Karpas-422 (cell line): ENCODE data around the gene RIGI. TPM values are rescaled to one million over a fixed set of nuclear protein-coding genes. Genes with fewer than 3 reads are reported as not detected.
"Not testable (repeated sequence)": the region's sequence is repeated elsewhere in the genome, so short reads cannot be mapped to it uniquely, and the experiment has no call there.

Experiments
- DNase-seq: peaks from one replicate; pipeline ENCODE4 v3.0.0-alpha.2; 2015
- H2AFZ ChIP-seq: fragments of 200-600 bp; sonication (generic); 2 replicates; pipeline ENCODE4 v1.6.1; 2014; ENCODE audit warnings: antibody characterized with exemption, low read length, mixed read lengths
- H3K27ac ChIP-seq: fragments of 200-600 bp; sonication (generic); 2 replicates; pipeline ENCODE4 v1.5.1; 2014; ENCODE audit warnings: mild to moderate bottlenecking, low read length, moderate library complexity
- H3K27me3 ChIP-seq: fragments of 200-600 bp; sonication (generic); 2 replicates; pipeline ENCODE4 v1.6.1; 2014; ENCODE audit warnings: low read length, mixed read lengths
- H3K36me3 ChIP-seq: fragments of 200-600 bp; sonication (generic); 2 replicates; pipeline ENCODE4 v1.6.1; 2014; ENCODE audit warnings: low read length, mixed read lengths; ENCODE audit not compliant: insufficient read depth
- H3K4me1 ChIP-seq: fragments of 200-600 bp; sonication (generic); 2 replicates; pipeline ENCODE4 v1.6.1; 2014; ENCODE audit warnings: mild to moderate bottlenecking, low read length, mixed read lengths
- H3K4me2 ChIP-seq: fragments of 200-600 bp; sonication (generic); 2 replicates; pipeline ENCODE4 v1.6.1; 2014; ENCODE audit warnings: low read length, low read depth, mild to moderate bottlenecking; ENCODE audit not compliant: poor library complexity, severe bottlenecking
- H3K4me3 ChIP-seq: fragments of 200-600 bp; sonication (generic); 2 replicates; pipeline ENCODE4 v1.5.1; 2014; ENCODE audit warnings: mild to moderate bottlenecking, antibody characterized with exemption, low read length, mixed read lengths
- H3K79me2 ChIP-seq: fragments of 200-600 bp; sonication (generic); 2 replicates; pipeline ENCODE4 v1.6.1; 2014; ENCODE audit warnings: mild to moderate bottlenecking, low read length, mixed read lengths
- H3K9ac ChIP-seq: fragments of 200-600 bp; sonication (generic); 2 replicates; pipeline ENCODE4 v1.6.0; 2014; ENCODE audit warnings: low read length
- H3K9me2 ChIP-seq: fragments of 200-600 bp; sonication (generic), shearing (Covaris generic); replicated peaks from 2 replicates; pipeline ENCODE4 v1.6.0; 2014; ENCODE audit warnings: mild to moderate bottlenecking, low read length, moderate library complexity; ENCODE audit not compliant: insufficient read depth
- H3K9me3 ChIP-seq: fragments of 300-700, 200-600 bp; sonication (generic); 2 replicates; pipeline ENCODE4 v1.6.1; 2014; ENCODE audit warnings: low read length, mixed read lengths
- H4K20me1 ChIP-seq: fragments of 200-600 bp; sonication (generic); 2 replicates; pipeline ENCODE4 v1.6.1; 2014; ENCODE audit warnings: mild to moderate bottlenecking, antibody characterized with exemption, low read length, low read depth; ENCODE audit not compliant: insufficient read depth
- total RNA-seq: library from RNA; depleted of rRNA; stranded (reverse); fragments of >200 nt; shearing (Covaris generic); gene quantifications from 2 replicates; pipeline ENCODE4 v1.2.3, GENCODE V29; 2014; ENCODE audit warnings: low replicate concordance

RIGI gene
- total RNA-seq, 1 experiment from 2014 or later = 13.2 TPM

DNA sequence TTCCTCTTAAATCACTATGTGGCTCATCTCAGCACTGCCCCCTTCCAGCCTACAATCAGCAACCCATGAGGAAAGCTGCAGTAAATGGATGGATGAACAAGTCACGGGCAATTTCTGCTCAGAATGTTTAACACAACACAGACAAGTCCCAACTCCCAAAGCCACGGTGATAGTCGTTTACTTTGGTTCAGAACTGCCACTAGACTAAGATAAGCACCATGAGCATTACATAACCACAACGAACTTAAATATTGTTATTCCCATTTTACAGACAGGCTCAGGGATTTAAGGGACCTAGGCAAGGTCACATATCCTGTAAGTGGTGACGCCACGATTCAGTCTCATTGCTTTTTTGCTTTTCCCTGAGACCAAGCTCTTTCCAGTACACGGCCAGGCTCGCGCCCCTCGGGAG, 24.2 kb upstream of the RIGI start:
- H3K9ac ChIP-seq = peak overlapping the region; percentile 93
- H3K4me1 ChIP-seq = peaks cover 34% of the 10 kb centered on the region
- no peak for DNase-seq
- H3K9me2 ChIP-seq = no peaks in the 10 kb centered on the region
- peak overlapping the region; percentile 95 for H3K4me3 ChIP-seq
- peaks cover 31% of the 10 kb centered on the region for H4K20me1 ChIP-seq
- H3K27ac ChIP-seq = peak overlapping the region; percentile 44
- H3K36me3 ChIP-seq = peaks cover 4% of the 10 kb centered on the region; the same call in 1 of the 2 replicates
- peak overlapping the region; percentile 90 for H3K4me2 ChIP-seq
- H3K9me3 ChIP-seq = no peaks in the 10 kb centered on the region
- no peak overlapping the region for H2AFZ ChIP-seq
- H3K27me3 ChIP-seq = no peaks in the 10 kb centered on the region
- H3K79me2 ChIP-seq = peaks cover 84% of the 10 kb centered on the region

DNA sequence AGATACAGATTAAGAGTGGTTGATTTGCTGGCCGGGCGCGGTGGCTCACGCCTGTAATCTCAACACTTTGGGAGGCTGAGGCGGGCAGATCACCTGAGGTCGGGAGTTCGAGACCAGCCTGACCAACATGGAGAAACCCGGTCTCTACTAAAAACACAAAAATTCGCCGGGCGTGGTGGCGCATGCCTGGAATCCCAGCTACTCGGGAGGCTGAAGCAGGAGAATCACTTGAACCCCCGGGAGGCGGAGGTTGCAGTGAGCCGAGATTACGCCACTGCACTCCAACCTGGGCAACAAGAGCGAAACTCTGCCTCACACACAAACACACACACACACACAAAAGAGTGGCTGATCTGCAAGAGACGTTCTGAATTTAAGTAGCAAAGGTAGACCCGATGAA, 22.2 kb upstream of the RIGI start:
- H3K27me3 ChIP-seq, DNase-seq, H3K9me2 ChIP-seq, H3K9me3 ChIP-seq, H3K4me3 ChIP-seq, H3K9ac ChIP-seq, H2AFZ ChIP-seq, H3K27ac ChIP-seq, H3K4me2 ChIP-seq: not testable (repeated sequence)
- Histone ChIP-seq H3K4me1 (peaks cover 19% of the 10 kb centered on the region), H3K36me3 (peaks cover 21% of the 10 kb centered on the region), H3K79me2 (peaks cover 85% of the 10 kb centered on the region), H4K20me1 (peaks cover 39% of the 10 kb centered on the region)

DNA sequence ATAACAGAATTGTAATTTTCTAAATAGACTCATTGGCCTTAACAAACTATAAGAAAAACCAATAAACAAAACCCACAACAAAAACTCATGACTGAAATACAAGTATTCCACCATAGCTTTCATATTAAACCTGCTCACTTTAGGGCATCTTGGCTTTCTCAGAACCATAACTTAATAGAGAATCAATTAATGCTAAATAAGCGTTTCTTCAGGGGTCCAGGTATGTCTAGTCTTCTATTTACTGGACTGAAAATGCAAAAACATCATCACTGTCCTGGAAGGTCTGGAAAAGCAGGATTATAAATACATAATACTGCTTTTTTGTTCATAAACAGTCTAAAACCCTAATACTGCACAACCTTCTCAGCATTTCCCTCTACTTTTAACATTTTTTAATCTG, 19.9 kb upstream of the RIGI start:
- Histone ChIP-seq H4K20me1 (peaks cover 39% of the 10 kb centered on the region), H3K9ac (no peak overlapping the region), H3K27me3 (no peaks in the 10 kb centered on the region), H3K4me3 (no peak overlapping the region), H3K27ac (no peak overlapping the region), H3K79me2 (peaks cover 99% of the 10 kb centered on the region), H3K4me2 (no peak overlapping the region), H3K36me3 (peaks cover 41% of the 10 kb centered on the region), H2AFZ (no peak overlapping the region), H3K9me2 (no peaks in the 10 kb centered on the region), H3K9me3 (no peaks in the 10 kb centered on the region), H3K4me1 (peaks cover 12% of the 10 kb centered on the region)
- no peak for DNase-seq

DNA sequence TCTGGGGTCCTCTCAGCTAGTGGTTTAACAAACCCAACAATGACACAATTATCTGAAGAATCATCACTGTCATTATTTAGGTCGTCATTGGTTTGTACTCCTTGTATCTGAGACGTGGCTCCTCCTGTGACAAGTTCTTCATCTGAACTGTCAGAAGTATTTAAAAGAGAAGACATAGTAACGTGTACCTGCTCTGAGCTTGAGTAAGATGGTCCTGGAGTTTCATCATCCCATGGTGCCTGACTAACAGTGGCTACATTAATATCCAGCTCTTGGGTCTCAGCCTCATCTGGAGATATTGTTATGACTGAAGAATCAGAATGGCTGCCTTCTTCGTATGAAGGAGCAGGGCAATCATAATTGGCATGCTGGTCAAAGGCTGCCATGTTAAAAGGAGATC, 17.1 kb upstream of the RIGI start:
- no peak overlapping the region for H2AFZ ChIP-seq
- no peak overlapping the region for H3K9ac ChIP-seq
- H3K79me2 ChIP-seq = peaks cover 93% of the 10 kb centered on the region
- H3K27ac ChIP-seq = no peak overlapping the region
- H3K4me1 ChIP-seq = no peaks in the 10 kb centered on the region
- H3K27me3 ChIP-seq = no peaks in the 10 kb centered on the region
- H3K4me3 ChIP-seq = no peak overlapping the region
- peaks cover 42% of the 10 kb centered on the region for H3K36me3 ChIP-seq
- DNase-seq = no peak
- H3K9me3 ChIP-seq = no peaks in the 10 kb centered on the region
- H3K9me2 ChIP-seq = no peaks in the 10 kb centered on the region
- no peak overlapping the region for H3K4me2 ChIP-seq
- H4K20me1 ChIP-seq = peaks cover 29% of the 10 kb centered on the region

DNA sequence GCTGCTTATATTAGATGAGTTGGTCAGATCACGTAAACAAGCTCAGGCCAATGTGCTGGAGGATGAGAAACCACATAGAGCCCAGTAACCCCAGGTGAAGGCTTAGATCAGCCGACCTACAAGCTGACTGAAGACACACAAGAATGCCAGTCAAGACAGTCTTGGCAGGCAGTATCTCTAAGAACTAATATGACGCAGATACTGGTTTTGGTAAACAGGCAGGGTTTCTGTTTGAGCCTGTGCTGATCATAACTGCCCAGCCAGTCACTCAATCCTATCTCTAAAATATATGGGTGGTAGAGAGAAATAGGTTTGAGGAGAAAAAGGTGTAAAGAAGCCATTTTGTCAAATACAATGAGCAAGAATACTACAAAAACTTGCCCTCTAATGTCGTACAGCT, 7.8 kb upstream of the RIGI start:
- no peaks in the 10 kb centered on the region for H3K9me3 ChIP-seq
- no peaks in the 10 kb centered on the region for H3K9me2 ChIP-seq
- H3K9ac ChIP-seq = no peak overlapping the region
- no peaks in the 10 kb centered on the region for H3K27me3 ChIP-seq
- H3K27ac ChIP-seq = no peak overlapping the region
- H3K4me2 ChIP-seq = no peak overlapping the region
- no peaks in the 10 kb centered on the region for H3K4me1 ChIP-seq
- peaks cover 5% of the 10 kb centered on the region; the same call in 1 of the 2 replicates for H3K79me2 ChIP-seq
- DNase-seq = no peak
- H4K20me1 ChIP-seq = no peaks in the 10 kb centered on the region
- no peak overlapping the region for H2AFZ ChIP-seq
- H3K4me3 ChIP-seq = no peak overlapping the region
- H3K36me3 ChIP-seq = peaks cover 4% of the 10 kb centered on the region; the same call in 1 of the 2 replicates

DNA sequence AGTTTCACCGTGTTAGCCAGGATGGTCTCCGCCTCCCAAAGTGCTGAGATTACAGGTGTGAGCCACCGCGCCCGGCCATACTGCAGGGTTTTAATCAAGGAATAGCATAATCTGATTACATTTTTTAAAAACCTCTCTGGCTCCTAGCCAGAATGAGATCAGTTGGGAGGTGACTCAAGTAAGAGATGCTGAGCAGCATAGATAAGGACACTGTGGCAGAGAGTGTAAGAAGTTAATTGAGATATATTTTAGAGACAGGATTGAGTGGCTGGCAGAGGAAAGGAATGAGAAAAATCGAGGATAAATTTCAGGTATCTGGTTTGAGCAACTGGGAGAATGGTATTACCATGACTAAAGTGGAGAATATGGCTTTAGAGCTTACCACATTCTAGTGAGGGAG, 7.3 kb upstream of the RIGI start:
- no peak overlapping the region for H2AFZ ChIP-seq
- H3K79me2 ChIP-seq = 0 out of 2 replicates have a peak, but pooled peaks cover under 1% of the 10 kb centered on the region
- no peaks in the 10 kb centered on the region for H3K9me2 ChIP-seq
- no peak for DNase-seq
- no peak overlapping the region for H3K27ac ChIP-seq
- H3K4me2 ChIP-seq = no peak overlapping the region
- no peaks in the 10 kb centered on the region for H4K20me1 ChIP-seq
- peaks cover 4% of the 10 kb centered on the region; the same call in 1 of the 2 replicates for H3K36me3 ChIP-seq
- no peaks in the 10 kb centered on the region for H3K9me3 ChIP-seq
- no peak overlapping the region for H3K9ac ChIP-seq
- H3K4me3 ChIP-seq = no peak overlapping the region
- no peaks in the 10 kb centered on the region for H3K4me1 ChIP-seq
- no peaks in the 10 kb centered on the region for H3K27me3 ChIP-seq

DNA sequence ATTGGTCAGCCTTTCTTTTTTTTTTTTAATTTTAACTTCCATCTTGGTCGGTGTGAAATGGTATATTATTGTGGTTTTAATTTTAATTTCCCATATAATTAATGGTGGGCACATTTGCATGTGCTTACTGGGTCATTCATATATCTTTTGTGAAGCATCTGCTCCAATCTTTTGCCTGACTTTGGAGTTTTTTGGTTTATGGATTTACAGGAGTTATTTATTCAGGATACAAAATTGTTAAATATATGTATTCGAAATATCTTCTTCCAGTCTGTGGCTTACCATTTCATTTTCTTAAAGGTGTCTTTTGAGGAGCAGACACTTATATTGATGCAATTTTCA, 682 bp upstream of the RIGI start:
- peak overlapping the region; percentile 98 for H3K4me2 ChIP-seq
- peak overlapping the region; percentile 88 for H2AFZ ChIP-seq
- no peaks in the 10 kb centered on the region for H3K9me2 ChIP-seq
- no peaks in the 10 kb centered on the region for H3K27me3 ChIP-seq
- peak overlapping the region; percentile 42 for H3K27ac ChIP-seq
- no peaks in the 10 kb centered on the region for H3K36me3 ChIP-seq
- H3K4me3 ChIP-seq = peak overlapping the region; percentile 87
- peaks cover 31% of the 10 kb centered on the region for H3K79me2 ChIP-seq
- DNase-seq = no peak
- H3K4me1 ChIP-seq = peaks cover 30% of the 10 kb centered on the region
- H3K9me3 ChIP-seq = no peaks in the 10 kb centered on the region
- H3K9ac ChIP-seq = peak overlapping the region; percentile 80
- no peaks in the 10 kb centered on the region for H4K20me1 ChIP-seq

DNA sequence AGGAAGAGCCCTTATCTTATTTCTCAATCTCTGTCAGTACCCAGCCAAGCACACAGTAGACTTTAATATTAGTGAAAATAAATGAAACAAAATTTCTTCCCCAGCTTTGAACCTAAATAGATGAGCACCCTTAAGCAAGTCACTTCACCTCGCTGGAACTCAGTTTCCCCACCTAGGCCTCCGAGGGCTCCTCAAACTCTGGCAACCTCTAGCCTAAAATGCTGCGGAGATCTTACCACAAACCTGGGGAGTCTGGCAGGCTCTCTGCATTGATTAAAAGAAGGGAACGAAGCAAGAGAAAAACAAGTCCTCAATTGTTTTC, 326 bp downstream of the RIGI start:
- no peaks in the 10 kb centered on the region for H3K9me2 ChIP-seq
- peak overlapping the region; percentile 87 for H3K4me3 ChIP-seq
- H3K27ac ChIP-seq = peak overlapping the region; percentile 70
- DNase-seq = no peak
- H4K20me1 ChIP-seq = no peaks in the 10 kb centered on the region
- no peaks in the 10 kb centered on the region for H3K27me3 ChIP-seq
- H3K4me2 ChIP-seq = peak overlapping the region; percentile 98
- H2AFZ ChIP-seq = peak overlapping the region; percentile 88
- H3K79me2 ChIP-seq = peaks cover 31% of the 10 kb centered on the region
- H3K4me1 ChIP-seq = peaks cover 30% of the 10 kb centered on the region
- H3K36me3 ChIP-seq = no peaks in the 10 kb centered on the region
- H3K9me3 ChIP-seq = no peaks in the 10 kb centered on the region
- H3K9ac ChIP-seq = peak overlapping the region; percentile 80
